ENCODE measurements around the gene CDT1.
"Not testable (repeated sequence)": the region's sequence is repeated elsewhere in the genome, so short reads cannot be mapped to it uniquely, and the experiment has no call there.

DNA sequence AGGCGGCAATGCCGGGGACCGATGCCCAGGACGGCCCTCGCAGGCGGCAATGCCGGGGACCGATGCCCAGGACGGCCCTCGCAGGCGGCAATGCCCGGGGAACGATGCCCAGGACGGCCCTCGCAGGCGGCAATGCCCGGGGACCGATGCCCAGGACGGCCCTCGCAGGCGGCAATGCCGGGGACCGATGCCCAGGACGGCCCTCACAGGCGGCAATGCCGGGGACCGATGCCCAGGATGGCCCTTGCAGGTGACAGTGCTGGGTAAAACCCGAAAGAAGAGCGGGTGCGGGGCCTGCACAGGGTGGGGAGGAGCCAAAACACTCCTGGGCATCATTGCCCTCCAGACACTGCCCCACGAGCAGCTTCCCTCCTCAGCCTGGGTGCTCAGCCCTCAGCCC lies 20.1 kb downstream of the CDT1 start:
- TF ChIP-seq TAF1 (IDR thresholded peaks at IDR 0.05; ENCODE audit: low read depth, low read length); POLR2A (IDR thresholded peaks at IDR 0.05; ENCODE audit: low read depth, low read length); POLR2AphosphoS5 (IDR thresholded peaks at IDR 0.05; ENCODE audit: low read depth, low read length); SPI1 (IDR thresholded peaks at IDR 0.05; ENCODE audit: low read depth, low read length); PAX5 (IDR thresholded peaks at IDR 0.05; ENCODE audit: insufficient read depth, low read length, severe bottlenecking); POU2F2 (IDR thresholded peaks at IDR 0.05; ENCODE audit: low read depth, low read length): not testable (repeated sequence)

Measured in GM12891 (cell line).